ENCODE results near the gene FH.

FH gene

DNA sequence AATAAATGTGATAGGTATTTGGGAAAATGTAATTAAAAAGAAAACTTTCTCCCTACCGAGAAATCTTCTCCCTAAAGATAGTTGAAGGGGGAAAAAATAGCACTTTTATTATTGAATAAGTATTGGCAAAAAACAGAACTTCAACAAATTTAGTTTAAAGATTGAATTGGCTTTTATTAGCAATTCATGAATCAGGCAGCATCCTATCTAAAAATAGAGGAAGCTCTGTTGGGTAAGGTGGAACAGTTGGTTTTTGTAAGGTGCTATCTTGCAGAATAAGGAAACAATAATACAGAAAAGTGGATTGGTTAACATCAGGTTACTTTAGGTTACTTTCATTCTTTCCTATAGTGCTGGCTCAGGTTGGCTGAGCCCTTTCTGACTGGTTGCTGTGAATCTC is 62.8 kb downstream of the FH start:
- no peak for DNase-seq

DNA sequence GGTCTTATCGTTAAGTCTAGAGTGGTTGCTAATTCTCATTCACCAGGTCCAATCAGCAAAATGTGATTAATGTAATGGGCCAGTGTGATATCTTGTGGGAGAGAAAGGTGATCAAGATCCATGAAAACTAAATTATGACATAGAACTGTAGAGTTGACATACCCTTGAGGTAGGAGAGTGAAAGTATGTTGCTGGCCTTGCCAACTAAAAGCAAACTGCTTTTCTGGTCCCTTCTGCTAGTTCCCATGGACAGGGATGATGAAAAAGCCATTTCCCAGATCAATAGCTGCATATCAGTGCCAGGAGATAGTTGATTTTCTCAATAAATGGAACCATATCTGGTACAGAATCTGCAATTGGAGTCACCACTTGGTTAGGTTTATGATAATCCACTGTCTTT is 65.8 kb downstream of the FH start:
- no peak for DNase-seq

DNA sequence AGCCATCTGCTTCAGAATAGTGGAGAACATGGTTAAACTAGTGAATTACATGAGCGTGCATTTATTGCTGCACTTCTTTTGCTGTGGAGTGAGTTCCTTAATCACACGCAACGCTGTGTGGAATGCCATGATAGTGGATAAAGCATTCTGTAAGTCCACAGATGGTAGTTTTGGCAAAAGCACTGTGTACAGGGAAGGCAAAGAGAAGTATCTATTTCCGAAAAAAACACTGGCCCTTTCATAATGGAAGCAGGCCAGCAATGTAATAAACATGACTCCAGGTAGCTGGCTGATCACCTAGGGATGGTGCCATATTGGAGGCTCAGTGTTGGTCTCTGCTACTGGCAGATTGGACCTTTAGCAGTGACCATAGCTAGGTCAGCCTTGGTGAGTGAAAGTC is 67.6 kb downstream of the FH start:
- DNase-seq, result no peak

Measured in CD4-positive, alpha-beta T cell treated with Interferon alpha-2 for 1 hour (primary cell).